ENCODE results near the gene ATP11B.
"Not testable (repeated sequence)": the region's sequence is repeated elsewhere in the genome, so short reads cannot be mapped to it uniquely, and the experiment has no call there.

Gene ATP11B

GRCh38 chr3:182848906-182849305, 55.6 kb downstream of the ATP11B start:
- DNase-seq: no peak

- DNase-seq: no peak
These were observed 61.8 kb downstream of the ATP11B start for GRCh38 chr3:182855076-182855475.

GRCh38 chr3:182861348-182861747, 68.0 kb downstream of the ATP11B start:
- no peak for DNase-seq

- no peak for DNase-seq
These were observed 69.0 kb downstream of the ATP11B start for GRCh38 chr3:182862159-182862860.

GRCh38 chr3:182869059-182869458, 75.8 kb downstream of the ATP11B start:
- DNase-seq: no peak

- DNase-seq: not testable (repeated sequence)
These were observed 77.6 kb downstream of the ATP11B start for GRCh38 chr3:182870917-182871316.

GRCh38 chr3:182879031-182879611, 85.8 kb downstream of the ATP11B start:
- DNase-seq: no peak

- DNase-seq: no peak
These were observed 93.2 kb downstream of the ATP11B start for GRCh38 chr3:182886497-182886896.

GRCh38 chr3:182889948-182890629, 96.8 kb downstream of the ATP11B start:
- peak in 1 of 2 experiments; percentile 36 for DNase-seq

- no peak for DNase-seq
These were observed 98.1 kb downstream of the ATP11B start for GRCh38 chr3:182891364-182891763.

- no peak for DNase-seq
These were observed 98.9 kb downstream of the ATP11B start for GRCh38 chr3:182892226-182892625.

GRCh38 chr3:182895513-182896112, 102.3 kb downstream of the ATP11B start:
- no peak for DNase-seq

- DNase-seq: no peak
These were observed 103.2 kb downstream of the ATP11B start for GRCh38 chr3:182896553-182896952.

GRCh38 chr3:182902236-182902635, 108.9 kb downstream of the ATP11B start:
- no peak for DNase-seq

GRCh38 chr3:182904164-182904563, 110.9 kb downstream of the ATP11B start:
- DNase-seq: no peak

- no peak for DNase-seq
These were observed 112.3 kb downstream of the ATP11B start for GRCh38 chr3:182905623-182906022.

GRCh38 chr3:182906036-182906435, 112.7 kb downstream of the ATP11B start:
- no peak for DNase-seq

- no peak for DNase-seq
These were observed 115.2 kb downstream of the ATP11B start for GRCh38 chr3:182908471-182908870.

- DNase-seq: peak; percentile 19 to 29
These were observed 116.2 kb downstream of the ATP11B start for GRCh38 chr3:182909318-182910040.

GRCh38 chr3:182910936-182911781, 117.9 kb downstream of the ATP11B start:
- DNase-seq: no peak

- DNase-seq: no peak
These were observed 118.4 kb downstream of the ATP11B start for GRCh38 chr3:182911782-182912111.

GRCh38 chr3:182912474-182912873, 119.2 kb downstream of the ATP11B start:
- no peak for DNase-seq
